GM21529 (cell line): ENCODE measurements around the gene SGMS1.
A peak's percentile ranks its signal among the peaks of the same experiment; 100 is the strongest.
"Not testable (repeated sequence)": the region's sequence is repeated elsewhere in the genome, so short reads cannot be mapped to it uniquely, and the experiment has no call there.

Source experiments
- ATAC-seq: cut with Tn5 transposase; IDR thresholded peaks from one replicate; pipeline ENCODE4 v1.9.1; 2021; ENCODE audit not compliant: unreplicated experiment

The SGMS1 gene

DNA sequence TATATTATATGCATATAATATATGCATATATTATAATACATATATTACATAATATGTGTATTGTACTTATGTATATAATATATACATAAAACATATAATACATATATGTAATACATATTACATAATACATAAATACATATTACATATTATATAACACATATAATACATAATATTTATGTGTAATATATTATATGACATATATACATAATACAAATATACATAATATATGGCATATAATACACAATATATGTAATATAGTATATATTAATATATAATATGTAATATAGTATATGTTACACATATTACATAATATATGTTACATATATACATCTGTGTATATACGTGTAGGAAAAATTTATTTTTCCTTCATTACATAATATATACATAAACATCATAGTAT, 63.4 kb downstream of the SGMS1 start:
- ATAC-seq: no peak

DNA sequence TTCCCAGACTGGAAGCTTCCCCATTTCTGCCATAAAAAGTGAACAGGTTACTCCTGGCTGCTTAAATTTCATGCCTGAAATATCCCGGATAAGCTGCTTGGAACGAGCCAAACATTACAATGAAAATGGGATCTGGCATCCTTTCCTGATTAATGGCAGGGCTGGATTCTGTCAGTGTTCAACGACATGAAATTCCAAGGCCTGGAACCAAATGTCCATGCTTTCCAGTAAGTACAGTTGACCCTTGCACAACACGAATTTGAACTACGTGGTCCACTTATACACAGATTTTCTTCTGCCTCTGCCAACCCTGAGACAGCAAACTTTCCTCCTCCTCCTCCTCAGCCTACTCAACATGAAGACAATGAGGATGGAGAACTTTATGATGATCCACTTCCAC, 65.4 kb downstream of the SGMS1 start:
- no peak for ATAC-seq

DNA sequence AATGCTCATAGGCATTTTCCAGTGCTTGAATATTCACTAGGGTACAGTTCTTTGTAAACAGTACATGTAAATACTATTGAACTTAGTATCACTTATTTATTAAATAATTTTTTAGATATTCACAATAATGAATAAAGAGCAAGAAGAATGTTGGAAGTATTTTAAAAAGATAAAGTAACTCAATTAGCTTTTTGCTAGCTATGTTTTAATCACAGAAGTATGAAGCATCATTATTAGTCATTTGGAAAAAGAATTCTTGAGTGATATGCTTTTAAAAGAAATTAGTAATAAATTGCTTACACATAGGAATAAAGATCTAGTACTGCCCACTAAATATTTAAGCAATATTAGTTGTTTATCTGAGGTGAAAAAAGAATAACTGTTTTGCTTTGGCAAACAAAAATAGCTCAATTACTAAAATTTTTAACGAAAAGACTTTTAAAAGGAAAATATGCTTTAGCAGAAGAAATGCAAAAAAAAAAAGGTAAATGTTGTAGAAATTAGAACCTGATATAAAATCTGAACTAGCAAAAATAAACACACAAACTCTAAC, 66.5 kb downstream of the SGMS1 start:
- no peak for ATAC-seq

DNA sequence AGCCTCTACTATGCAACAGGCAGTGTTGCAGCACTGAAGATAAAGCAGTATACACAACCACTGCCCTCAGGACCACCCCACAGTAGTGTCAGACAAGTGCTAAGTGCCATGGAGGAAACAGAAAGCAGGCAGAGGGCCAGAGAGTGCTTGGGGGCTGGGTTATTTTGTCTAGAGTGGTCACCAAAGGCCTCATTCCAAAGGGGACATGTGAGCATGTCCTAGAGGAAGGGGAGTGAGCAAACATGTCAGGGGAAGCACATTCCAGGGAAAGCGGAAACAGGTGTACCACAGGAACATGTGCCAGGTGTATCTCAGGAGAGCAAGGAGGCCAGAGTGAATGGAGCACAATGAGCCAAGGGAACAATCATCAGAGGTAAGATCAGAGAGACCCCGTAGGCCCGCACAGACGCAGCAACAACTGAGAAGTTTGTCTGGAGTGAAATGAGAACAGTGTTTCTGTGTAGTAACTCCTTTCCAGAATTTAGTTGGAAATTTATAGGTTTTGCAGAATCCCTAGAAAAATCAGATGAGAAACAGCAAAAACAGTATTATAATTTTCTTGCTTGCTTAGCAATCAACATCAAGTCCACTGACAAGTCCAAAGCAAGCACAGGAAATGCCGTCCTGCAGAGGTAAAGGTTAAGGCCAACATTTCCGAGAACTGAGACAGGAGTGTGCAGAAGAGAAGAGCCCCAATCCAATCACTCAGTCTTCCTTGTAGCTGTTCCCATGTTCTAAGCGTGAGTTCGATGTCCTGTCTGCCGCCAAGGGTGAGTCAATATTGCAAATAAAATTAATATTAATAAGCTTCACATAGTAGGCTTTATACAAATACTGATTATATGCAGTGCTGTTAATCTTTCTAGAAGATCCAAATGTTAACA, 67.3 kb downstream of the SGMS1 start:
- ATAC-seq: no peak

DNA sequence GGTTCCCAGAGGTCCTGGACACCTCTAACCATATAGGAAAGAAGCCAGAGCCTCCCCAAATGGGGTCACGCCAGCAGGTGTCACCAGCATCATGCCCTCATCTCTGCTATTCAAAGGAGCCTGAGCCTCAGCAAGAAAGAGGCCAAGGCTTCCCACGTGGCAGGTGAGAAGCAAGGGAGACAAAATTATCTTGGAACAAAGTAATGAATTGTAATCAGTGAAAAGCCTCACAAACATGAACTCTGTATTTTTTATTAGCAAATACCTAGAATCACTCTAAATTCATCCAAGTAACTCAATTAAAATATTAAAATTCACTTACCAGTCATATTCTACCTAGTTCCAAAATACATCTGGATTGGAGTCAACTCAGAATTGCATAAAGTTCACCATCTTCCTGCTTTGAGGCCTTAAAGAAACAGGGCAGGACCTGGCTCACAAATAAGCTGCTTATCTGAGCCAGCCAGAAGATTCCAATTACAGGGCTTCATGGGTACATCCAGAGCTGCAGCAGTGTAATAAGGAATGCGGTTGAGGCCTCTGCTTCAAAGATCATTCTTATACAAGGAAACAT, 68.7 kb downstream of the SGMS1 start:
- ATAC-seq: no peak

DNA sequence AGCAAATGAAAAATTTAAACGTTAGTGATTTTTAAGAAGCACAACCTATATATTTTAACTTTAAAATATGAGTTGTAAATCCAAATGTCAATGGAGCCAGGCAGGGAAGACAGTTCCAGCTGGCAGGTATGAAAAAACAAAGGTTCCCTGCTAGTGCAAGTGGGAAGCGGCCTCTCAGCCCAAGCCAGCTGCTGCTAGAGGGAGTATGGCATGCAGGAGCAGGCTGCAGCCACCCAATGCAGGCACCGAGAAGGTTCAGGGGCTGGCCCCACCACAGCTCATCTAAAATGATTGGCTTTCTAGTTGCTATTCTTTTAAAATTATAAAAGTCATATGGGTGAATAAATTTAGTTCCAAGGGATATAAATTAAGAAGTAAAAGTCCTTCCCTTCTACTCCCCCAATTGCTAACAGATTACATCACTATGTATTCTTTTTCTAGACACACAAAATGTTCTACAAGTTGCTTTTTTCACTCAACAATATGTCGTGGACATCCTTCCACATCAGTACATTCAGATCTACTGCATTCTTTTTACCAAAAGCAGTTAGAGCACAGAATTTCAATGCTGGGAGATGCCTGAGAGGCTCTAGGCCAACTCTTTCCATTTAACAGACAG, 69.3 kb downstream of the SGMS1 start:
- no peak for ATAC-seq

DNA sequence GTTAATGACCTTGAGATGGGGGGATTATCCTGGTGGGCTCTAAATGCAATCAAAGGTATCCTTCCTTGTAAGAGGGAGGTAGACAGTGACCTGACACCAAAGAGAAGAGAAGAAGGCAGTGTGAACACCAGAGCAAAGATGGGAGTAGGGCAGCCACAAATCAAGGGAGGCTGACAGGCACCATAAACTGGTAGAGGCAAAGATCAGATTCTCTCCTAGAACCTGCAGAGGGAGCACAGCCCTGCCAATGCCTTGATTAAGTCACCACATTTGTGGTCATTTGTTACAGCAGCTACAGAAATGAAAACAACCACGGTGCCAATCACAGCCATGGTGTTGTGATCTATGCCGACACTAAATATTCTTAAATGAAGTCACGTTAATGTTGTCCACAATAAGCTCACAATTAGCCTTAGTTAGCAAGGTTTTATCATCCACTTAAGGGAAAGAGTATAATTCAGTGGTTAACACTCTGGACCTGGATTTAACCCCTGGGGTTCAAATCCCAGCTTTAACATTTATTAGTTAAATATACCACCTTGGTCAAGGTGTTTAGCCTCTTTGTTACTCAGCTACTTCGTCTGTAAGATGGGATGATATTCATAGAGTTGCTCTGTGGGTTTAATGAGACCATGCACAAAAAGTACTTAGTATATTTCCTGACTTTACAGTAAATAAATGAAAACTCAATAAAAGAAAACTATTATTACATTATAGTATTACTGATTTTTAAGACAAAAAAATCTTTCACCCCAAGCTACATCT, 70.8 kb downstream of the SGMS1 start:
- peak; percentile 62 for ATAC-seq

DNA sequence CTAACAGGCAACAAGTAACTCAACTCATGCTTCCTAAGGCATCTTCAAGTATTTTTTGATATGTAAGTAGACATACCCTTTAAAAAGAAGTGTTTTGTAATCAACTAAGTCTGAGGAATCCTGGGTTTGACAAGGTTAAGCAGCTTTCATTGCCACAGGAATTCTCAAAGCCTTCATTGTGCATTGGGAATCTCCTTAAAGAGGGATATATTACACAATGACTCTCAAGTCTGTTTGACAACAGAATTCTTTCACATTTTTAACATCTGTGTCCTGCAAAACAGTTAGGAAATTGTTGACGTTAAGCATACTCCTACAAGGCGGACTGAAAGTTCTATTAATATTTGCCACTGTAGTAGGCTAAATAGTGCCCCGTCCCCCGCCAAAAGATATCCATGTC, 71.4 kb downstream of the SGMS1 start:
- no peak for ATAC-seq

DNA sequence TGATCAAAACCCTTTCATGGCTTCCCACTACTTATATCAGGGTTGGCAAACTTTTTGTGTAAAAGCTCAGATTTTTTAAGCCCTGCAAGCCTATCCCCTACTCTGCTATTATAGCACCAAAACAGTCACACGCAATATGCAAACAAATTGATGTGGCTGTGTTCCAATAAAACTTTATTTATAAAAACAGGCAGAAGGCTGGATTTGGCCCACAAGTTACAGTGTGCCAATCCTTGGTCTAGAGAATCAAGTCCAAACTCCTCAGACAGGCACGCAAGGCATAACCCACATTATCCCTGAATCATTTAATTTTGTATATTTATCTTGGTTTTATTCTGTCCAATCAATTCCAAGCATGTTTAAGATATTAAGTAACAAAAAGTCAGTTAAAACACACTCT, 71.9 kb downstream of the SGMS1 start:
- ATAC-seq: no peak

DNA sequence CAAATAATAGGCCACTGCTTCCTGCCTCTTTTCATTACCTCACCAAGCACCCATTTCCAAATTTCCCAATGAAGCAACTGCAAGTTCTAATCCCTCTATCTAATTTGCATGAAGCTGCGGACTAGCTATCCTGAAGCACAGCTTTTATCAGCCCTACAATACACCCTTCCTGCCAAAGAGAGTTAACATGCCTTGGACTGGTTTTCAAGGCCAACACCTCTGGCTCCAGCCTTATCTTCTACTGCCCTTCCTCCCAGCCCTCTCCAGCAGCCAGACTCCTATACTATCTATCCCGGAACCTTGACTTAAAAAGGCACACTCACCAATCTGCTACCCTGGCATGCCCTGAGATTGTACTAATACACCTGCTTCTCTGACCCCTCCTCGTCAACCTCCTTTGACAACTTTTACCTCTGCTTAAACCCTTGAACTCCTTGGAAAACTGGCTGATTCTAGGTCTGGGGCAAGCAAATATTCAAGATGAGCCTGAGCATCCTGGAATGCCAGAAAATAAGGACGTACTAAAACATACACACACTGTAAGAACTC, 73.4 kb downstream of the SGMS1 start:
- no peak for ATAC-seq

DNA sequence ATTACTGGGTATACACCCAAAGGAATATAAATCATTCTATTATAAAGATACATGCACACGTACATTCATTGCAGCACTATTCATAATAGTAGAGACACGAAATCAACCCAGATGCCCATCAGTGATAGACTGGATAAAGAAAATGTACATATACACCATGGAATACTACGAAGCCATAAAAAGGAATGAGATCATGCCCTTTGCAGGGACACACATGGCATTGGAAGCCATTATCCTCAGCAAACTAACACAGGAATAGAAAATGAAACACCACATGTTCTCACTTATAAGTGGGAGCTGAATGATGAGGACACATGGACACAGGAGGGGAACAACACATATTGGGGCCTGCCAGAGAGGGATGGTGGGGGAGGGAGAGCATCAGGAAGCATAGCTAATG, 74.6 kb downstream of the SGMS1 start:
- not testable (repeated sequence) for ATAC-seq

DNA sequence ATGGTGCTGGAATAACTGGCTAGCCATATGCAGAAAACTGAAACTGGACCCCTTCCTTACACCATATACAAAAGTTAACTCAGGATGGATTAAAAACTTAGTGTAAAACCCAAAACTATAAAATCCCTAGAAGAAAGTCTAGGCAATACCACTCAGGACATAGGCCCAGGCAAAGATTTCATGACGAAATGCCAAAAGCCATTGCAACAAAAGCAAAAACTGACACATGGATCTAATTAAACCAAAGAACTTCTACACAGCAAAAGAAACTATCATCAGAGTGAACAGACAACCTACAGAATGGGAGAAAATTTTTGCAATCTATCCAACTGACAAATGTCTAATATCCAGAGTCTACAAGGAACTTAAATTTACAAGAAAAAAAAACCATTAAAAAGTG, 75.3 kb downstream of the SGMS1 start:
- not testable (repeated sequence) for ATAC-seq

DNA sequence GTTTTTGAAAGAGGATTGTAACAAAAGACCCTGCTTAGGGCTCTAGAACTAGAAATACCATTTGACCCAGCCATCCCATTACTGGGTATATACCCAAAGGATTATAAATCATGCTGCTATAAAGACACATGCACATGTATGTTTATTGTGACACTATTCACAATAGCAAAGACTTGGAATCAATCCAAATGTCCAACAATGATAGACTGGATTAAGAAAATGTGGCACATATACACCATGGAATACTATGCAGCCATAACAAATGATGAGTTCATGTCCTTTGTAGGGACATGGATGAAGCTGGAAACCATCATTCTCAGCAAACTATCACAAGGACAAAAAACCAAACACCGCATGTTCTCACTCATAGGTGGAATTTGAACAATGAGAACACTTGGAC, 77.5 kb downstream of the SGMS1 start:
- not testable (repeated sequence) for ATAC-seq

DNA sequence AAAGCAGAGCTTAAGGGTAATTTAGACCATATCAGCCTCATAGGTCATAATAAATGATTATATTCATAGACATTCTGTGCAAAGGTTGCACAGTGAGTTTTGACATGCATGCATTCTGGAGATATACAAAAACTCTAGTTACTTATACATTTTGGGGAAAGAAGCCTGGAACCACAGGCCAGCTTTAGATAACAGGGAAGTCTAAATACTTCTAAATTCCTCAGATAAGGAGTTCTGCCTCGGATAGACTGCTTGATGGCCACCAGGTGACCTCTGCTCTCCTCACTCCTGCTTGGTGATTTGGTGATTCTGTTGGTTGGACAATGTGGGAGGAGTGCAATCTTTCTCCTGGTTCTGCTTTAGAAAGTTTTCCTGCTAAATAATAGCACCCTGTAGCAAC, 77.9 kb downstream of the SGMS1 start:
- ATAC-seq: no peak

DNA sequence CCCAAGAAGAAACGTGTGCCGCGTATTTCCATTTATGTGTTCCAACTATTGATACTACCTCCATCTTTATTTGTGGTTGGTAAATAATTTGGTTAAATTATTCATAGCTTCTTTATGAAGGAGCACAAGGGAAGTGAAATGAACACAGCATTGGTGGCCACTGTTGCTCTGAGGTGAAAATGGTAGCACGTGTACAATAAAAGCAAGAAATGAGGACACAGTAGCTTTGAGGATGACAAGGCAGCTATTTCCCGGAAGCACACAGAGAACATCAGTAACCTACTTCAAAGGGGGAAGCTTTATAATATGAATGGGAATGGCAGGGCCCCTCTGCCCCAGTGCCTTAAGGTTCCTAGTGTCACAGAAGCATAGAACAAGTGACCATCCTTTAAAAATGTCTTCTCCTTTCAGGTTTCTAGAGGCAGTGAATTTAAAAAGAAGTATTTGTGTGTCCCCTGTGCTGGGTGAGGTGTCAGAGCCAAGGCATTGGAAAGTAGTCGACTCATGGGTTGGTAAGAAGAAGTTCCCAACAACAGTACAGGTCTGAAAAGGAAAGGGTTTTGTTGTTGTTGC, 78.8 kb downstream of the SGMS1 start:
- no peak for ATAC-seq

DNA sequence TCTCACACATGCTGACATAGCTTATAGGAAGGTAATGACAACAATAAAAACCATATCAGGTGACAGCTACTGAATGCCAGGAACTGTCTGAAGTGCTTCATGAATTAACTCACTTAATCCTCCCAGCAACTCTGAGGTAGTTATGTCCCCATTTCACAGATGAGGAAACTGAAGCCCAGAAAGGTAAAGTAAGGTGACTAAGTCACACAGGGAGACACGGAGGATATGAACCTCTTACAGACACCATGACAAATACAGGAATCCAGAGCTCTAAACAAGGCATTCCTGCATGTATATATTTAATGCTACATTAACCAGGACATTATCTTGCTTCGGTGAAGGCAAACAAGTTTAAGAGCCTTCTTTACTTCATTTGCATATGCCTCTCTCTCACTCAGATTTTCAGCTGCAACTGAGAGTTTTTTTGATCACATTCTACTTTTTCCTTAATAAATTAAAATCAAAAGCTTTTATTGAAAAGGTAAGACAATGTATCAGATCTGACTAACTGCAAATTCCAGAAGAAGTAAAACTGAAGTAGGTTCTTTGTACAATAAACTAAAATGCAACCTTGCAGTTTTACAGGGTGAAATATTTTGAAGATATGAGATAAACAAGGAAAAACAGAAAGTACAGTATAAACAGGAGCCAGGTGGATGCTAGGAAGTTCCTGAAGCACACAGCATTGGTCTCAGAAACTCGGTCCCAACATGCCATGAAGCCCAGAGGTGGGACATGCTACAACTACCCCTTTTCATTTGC, 79.5 kb downstream of the SGMS1 start:
- no peak for ATAC-seq

DNA sequence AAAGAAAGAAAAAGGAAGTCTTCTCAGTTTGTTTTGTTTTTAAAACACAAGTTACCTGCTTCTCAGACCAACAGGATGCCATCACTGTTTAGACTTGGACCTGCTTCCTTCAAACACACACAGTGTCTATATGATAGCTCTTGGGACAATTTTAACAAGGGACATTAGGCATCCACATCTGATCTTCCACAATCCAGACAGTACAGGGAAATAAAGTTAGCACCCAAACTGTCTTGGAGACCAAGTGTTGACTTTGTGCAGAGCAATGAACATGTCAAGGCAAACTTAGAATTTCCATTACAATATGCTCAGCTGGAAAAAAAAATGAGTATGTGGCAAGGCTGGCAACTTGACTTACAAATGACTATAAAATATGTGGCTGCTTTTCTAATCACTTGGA, 80.9 kb downstream of the SGMS1 start:
- ATAC-seq: no peak

DNA sequence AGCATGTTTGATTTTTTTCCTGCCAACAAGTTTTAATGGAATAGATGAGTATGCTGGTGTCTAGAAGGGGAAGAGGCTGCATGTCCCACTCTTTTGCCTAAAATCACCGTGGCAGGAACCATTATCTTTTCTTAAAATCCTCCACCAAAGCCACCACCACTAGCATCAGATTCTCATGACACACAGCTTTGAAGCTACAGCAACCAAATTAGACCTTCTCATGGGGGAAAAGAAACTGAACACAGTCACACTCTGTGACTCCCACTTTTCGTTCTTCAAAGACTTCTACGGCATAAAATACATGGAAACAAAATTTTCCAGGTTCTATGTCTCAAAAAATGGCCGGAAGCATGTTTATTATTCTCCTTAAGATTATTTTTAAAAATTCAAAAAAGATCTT, 81.8 kb downstream of the SGMS1 start:
- peak; percentile 43 for ATAC-seq

DNA sequence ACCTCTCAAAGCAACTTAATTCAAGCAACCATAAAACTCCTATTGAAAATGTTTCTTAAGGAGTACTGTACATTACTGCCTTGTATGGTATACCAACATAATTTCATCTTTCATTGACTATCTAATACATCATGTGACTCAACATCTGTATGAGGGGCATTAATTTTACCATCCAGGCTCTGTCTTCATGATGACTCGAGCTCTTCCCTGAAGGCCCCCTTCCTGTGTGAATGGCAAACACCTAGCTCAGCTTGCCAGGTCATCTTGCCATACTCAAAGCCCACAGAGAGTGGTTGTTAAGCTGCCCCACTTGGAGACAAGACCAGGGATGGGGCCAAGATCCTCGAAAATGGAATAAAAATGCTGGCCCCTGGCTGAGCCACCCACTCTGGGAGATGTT, 82.4 kb downstream of the SGMS1 start:
- no peak for ATAC-seq

DNA sequence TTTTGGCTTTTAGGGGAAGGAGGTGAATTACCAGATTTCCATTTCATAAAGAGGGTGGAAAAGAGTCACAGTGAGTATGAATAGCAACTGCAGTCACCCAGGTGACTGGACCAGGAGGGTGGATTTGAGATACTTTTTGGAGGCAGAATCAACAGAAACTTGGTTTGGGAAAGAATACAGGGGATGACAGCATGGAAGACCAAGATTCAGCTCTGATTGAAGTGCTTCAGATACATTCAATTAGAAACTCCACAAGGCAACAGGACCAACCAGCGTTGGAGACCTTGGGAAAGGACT, 83.0 kb downstream of the SGMS1 start:
- ATAC-seq: peak; percentile 10
